ENCODE data around the gene CFAP70. TPM values are rescaled to one million over a fixed set of nuclear protein-coding genes. Genes with fewer than 3 reads are reported as not detected.
"Not testable (repeated sequence)": the region's sequence is repeated elsewhere in the genome, so short reads cannot be mapped to it uniquely, and the experiment has no call there.

Gene CFAP70
- total RNA-seq, 1 donor from 2014 or later = 0.40 TPM

- peak; percentile 62 for ATAC-seq
Observed at GRCh38 chr10:73338801-73339368, 19.8 kb downstream of the CFAP70 start.

GRCh38 chr10:73333202-73333601 lies 25.5 kb downstream of the CFAP70 start:
- ATAC-seq = no peak

GRCh38 chr10:73332379-73332778 lies 26.3 kb downstream of the CFAP70 start:
- ATAC-seq = no peak

- ATAC-seq = not testable (repeated sequence)
Observed at GRCh38 chr10:73328523-73328922, 30.1 kb downstream of the CFAP70 start.

- not testable (repeated sequence) for ATAC-seq
Observed at GRCh38 chr10:73325290-73325689, 33.4 kb downstream of the CFAP70 start.

GRCh38 chr10:73323582-73323981 lies 35.1 kb downstream of the CFAP70 start:
- ATAC-seq = not testable (repeated sequence)

GRCh38 chr10:73310475-73310874 lies 48.2 kb downstream of the CFAP70 start:
- ATAC-seq = no peak

- no peak for ATAC-seq
Observed at GRCh38 chr10:73307203-73307800, 51.4 kb downstream of the CFAP70 start.

- ATAC-seq = no peak
Observed at GRCh38 chr10:73306171-73306708, 52.4 kb downstream of the CFAP70 start.

GRCh38 chr10:73296946-73297345 lies 61.7 kb downstream of the CFAP70 start:
- no peak for ATAC-seq

GRCh38 chr10:73293461-73293860 lies 65.2 kb downstream of the CFAP70 start:
- ATAC-seq = no peak

GRCh38 chr10:73289958-73290357 lies 68.7 kb downstream of the CFAP70 start:
- ATAC-seq = no peak

- no peak for ATAC-seq
Observed at GRCh38 chr10:73287441-73287840, 71.2 kb downstream of the CFAP70 start.

- no peak for ATAC-seq
Observed at GRCh38 chr10:73281097-73281496, 77.6 kb downstream of the CFAP70 start.

- ATAC-seq = no peak
Observed at GRCh38 chr10:73264423-73264822, 94.2 kb downstream of the CFAP70 start.

- ATAC-seq = no peak
Observed at GRCh38 chr10:73263693-73264347, 94.8 kb downstream of the CFAP70 start.

GRCh38 chr10:73262880-73263555 lies 95.6 kb downstream of the CFAP70 start:
- ATAC-seq = no peak

- peak; percentile 91 for ATAC-seq
Observed at GRCh38 chr10:73262105-73262730, 96.4 kb downstream of the CFAP70 start.

GRCh38 chr10:73261362-73261995 lies 97.2 kb downstream of the CFAP70 start:
- ATAC-seq = no peak

- ATAC-seq = not testable (repeated sequence)
Observed at GRCh38 chr10:73258612-73259011, 100.1 kb downstream of the CFAP70 start.

- peak; percentile 3 for ATAC-seq
Observed at GRCh38 chr10:73253225-73253555, 105.5 kb downstream of the CFAP70 start.

Data from esophagus mucosa (tissue), 1 donor.